Left hindlimb (tissue), 1 donor: ENCODE results near the gene MPP2.
"Not testable (repeated sequence)": the region's sequence is repeated elsewhere in the genome, so short reads cannot be mapped to it uniquely, and the experiment has no call there.

Source experiments
- DNase-seq: peaks from one replicate; pipeline ENCODE4 v3.0.0-alpha.2; 2018

Gene MPP2, protein sequence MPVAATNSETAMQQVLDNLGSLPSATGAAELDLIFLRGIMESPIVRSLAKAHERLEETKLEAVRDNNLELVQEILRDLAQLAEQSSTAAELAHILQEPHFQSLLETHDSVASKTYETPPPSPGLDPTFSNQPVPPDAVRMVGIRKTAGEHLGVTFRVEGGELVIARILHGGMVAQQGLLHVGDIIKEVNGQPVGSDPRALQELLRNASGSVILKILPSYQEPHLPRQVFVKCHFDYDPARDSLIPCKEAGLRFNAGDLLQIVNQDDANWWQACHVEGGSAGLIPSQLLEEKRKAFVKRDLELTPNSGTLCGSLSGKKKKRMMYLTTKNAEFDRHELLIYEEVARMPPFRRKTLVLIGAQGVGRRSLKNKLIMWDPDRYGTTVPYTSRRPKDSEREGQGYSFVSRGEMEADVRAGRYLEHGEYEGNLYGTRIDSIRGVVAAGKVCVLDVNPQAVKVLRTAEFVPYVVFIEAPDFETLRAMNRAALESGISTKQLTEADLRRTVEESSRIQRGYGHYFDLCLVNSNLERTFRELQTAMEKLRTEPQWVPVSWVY

DNA sequence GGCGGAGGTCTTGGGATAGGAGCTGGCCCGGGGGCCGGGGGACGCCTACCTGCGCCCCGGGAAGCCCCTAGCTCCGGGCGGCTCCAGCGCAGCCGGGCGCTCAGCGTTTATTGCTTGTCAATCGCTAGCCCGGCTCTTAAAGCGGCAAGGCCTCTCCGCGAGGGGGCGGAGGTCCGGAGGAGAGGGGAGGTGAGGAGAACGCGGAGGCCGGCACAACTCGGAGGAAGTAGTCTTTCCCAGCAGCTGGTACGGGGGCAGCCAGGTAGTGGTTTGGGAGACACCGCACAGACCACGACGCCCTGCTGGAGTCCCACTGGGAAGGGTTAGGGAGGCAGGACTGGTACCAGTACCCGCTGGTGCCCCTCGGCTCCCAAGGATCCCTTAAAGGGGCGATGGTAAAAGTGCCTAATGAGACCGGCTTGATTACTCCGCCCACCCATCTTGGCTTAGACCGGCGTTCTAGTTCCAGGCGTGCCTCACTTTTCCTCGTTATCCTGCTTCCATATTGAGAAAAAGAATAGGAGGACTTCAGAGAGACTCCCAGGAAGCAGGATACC lies at the start of gene MPP2:
Gene MPP2 (minus strand): TSS at position 112 of the 557 bp plus-strand sequence. CDS start 3,076 bp downstream, outside the sequence.
- peak; percentile 89 for DNase-seq

DNA sequence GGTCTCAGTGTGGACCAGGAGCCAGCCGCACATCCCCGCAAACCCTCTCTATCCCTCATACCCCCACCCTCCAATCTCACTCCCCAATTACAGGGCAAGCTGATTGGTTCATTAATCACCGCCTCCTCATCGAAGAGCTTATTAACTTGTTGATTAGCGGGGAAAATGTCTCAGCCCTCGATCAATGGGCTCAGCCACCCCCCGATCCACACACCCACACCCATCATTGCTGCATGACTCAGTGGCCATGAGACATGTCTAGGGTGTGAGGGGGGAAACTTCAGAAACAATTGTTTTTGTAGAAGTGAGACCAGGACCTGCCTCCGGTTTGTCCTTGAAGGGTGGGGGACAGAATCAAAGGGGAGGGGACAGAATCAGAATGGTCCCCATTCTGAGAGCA lies 48.9 kb upstream of the MPP2 start:
- DNase-seq = no peak

DNA sequence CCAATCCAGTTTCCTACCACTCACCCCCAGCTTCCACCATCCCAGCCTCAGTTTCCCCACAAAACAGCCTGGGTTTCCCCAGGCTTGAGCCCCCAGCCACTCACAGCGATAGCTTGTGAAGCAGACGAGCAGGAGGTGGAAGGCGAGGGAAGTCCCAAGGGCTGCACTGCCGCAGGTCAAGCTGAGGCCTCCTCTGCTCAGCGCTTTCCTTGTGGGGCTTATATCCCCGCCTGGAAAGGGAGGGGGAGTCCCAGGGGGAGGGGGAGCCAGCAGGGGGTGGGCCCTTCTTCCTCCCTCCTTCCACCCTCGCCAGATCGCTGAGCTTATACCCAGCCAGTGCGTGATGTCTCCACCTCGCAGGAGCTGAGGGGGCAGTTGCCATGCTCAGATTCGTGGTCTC lies 46.4 kb upstream of the MPP2 start, which contains the start of gene PYY:
Gene PYY (minus strand): TSS at position 195 of the 400 bp plus-strand sequence. CDS start 457 bp downstream, outside the sequence.
- DNase-seq = no peak

DNA sequence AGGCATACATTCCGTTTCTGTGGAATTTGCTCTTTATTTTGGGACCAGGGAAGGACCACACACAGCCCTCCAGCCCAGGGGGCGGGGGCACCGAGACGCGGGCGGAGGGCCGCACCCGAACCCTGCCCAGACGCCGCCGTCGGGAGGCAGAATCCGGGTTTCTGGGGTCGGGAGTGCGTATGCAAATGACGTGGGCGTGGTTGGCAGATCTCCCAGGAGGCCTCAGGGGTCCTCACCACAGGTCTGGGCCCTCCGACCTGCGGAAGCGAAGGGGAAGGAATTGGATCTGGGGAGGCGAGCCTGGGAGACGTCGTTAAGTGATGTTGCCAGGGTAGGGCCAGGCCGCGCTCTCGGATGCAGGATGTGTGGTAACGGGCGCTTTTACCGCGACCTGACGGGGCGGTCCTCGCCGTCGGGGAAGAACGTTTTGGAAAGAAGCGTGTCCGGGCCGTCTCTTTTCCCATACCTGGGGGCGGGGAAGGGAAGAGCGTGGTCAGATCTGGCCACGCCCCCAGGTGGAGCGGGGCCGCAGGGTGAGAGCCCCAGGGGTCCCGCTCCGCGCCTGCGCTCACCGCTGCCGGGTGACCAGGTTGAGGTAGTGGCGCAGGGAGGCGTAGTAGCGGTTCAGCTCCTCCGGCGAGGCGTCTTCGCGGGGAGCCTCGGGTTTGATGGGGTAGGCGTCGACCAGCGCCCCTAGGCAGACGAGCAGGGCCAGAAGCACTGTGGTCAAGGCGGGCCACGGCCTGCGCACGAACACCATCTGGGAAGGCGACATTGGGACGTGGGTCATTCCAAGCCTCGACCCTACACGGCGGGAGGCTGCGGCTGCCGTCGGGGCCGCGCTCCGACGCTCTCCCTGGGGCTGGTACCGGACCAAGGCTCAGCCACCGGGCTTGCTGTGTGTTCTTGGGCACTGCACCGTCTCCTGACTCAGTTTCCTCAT lies 45.7 kb upstream of the MPP2 start:
- DNase-seq = peak; percentile 48

DNA sequence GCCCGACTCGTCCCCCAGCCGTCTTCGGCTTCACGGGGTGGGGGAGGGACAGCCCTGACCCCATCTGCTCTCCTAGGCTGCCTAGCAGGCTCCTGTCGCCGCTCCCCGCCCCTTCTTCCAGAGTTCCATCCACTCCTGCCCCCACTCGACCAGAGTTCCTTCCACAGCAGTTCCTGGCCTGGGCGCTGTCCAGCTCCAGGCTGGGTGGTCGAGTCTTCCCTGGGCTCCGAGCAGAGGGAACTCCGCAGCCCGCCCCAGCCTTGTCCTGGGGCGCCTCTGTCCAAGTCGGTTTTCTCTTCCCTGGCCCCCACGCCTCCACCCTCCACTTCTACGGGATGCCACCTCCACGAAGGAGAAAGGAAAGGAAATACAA lies 45.0 kb upstream of the MPP2 start:
- peak; percentile 47 for DNase-seq

DNA sequence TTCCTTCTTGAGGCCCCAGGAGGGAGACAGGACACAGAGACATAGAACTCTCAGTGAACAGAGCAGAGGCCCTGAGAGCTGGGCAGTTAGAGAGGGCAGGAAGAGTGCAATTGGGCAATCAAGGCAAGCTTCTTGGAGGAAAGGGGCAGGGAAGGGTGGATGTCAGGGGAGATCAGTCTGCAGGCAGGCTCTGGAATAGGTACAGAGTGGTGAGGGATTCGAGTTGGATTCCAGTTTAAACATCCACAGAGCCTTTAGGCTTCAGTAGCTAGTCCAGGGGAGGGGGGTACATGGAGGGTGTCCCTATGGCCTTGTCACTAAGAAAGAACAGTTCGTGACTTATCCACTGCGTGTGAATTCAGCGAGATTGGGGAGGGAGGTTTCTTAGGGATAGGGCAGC lies 44.4 kb upstream of the MPP2 start:
- DNase-seq = no peak

DNA sequence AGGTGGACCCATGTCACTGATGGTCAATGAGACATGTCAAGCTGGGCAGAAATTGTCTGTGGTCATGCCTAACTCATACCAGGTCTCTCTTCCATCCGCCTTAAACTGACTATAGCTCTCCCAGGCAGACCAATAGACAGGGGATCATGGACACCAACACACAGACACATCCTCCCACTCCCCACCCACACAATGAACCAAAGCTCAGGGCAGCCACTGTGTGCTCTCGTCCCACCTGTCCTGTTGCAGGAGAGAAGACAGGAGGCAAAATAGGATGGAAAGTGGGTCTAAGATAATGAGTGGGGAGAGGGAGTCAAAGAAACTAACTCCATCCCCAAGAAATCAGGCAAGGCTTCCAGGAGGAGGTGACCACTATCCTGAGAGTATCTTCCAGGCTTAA lies 43.2 kb upstream of the MPP2 start:
- no peak for DNase-seq

DNA sequence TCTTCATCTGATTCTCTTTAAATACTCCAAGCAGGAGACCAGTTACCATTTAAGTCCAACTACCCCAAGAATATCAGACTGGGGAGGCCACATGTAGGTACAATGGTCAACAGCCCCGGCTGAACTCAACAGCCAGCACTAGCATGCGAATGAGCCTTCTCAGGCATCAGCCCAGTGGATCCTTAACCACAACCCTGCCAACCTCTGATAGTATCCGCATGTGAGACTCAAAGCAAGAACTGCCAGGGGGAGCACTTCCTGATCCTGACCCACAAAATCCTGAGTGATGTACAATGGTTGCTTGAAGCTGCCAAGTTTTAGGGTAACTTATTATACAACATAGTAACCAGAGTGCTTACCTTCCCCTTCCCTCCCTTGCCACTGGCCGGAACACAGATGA lies 42.4 kb upstream of the MPP2 start:
- DNase-seq = no peak

DNA sequence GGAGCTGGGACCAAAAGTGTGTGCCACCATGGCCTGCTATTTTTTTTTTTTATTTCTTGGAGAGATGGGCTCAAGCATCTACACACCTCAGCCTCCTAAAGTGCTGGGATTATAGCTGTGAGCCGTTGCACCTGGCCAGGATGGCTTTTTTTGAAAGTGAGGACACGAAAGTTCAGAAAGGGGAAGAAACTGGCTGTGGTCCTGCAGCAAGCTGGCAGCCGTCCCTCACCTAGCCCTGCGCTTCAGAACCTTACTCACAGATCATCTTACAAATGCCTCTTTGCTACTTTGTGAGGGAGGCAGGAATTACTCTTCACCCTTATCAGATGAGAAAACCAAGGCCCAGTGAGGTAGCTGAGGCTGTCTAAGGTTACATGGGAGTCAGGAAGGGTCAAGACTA lies 39.4 kb upstream of the MPP2 start:
- no peak for DNase-seq

DNA sequence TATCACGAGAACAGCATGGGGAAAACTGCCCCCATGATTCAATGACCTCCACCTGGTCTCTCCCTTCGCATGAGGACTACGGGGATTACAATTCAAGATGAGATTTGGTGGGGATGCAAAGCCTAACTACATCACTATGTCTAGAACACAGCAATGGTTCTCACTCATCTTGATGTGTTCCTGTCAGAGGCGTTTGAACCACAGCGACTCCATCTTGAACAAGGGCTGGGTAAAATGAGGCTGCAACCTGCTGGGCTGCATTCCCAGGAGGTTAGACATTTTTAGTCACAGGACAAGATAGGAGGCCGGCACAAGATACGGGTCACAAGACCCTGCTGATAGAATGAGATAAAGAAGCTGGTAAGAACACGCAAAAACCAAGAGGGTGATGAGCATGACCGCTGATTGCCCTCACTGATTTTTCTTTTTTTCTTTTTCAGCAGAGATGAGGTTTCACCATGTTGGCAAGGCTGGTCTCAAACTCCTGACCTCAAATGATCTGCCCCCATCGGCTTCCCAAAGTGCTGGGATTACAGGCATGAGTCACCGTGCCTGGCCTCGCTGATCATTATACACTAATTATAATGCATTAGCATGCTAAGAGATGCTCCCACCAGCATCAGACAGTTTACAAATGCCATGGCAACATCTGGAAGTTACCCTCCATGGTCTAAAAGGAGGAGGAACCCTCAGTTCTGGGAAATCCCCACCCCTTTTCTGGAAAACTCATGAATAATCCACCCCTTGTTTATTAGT lies 37.9 kb upstream of the MPP2 start:
- no peak for DNase-seq

DNA sequence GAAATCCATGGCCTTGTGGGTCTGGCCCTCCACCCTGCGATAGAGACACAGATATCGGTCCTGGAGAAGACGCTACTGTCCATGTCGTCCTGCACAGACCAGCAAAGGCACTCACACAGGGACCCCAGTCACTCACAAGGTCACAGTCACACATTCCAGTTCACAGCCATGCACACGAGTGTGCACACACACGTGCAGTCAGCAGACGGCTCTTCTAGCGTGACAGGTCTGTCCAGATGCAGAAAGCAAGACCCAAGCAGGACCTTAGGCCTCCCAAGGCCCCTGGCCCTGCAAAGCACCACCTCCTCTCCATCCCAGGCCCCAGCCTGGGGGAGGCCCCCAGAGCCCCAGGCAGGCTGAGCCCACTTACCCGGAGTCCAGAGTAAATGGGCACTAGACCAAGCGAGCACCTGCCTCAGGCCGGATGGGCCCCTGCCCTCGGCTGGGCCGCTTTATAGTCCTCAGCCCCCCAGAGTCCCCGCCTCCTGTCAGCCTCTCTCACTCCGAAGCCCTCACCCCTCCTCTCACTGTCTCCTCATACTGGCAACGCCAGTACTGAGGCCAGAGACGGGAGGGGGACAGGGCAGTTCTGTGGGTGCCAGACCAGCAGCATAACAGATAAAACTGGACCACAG lies 34.8 kb upstream of the MPP2 start, which contains the start of gene PPY:
Gene PPY (minus strand): TSS at position 426 of the 635 bp plus-strand sequence. CDS start 822 bp downstream, outside the sequence.
- no peak for DNase-seq

DNA sequence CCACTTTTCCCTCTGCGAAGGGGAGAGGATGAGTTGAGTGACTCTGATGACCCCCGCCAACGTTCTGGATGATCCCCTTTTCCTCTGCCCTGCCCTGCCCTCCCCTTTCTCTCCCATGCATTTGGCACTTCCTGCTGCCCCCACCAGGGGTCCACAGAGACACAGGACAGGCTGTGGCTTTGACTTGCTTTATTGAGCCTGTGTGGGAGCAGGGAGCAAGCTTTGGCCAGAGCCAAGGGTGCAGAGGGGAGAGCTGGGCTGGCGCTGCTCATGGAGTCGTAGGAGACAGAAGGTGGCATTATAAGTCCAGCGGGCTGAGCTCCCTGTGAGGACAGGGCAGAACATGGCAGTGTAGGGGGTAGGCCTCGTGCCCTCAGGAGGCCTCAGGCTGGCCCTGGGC lies 33.3 kb upstream of the MPP2 start:
- DNase-seq = no peak

DNA sequence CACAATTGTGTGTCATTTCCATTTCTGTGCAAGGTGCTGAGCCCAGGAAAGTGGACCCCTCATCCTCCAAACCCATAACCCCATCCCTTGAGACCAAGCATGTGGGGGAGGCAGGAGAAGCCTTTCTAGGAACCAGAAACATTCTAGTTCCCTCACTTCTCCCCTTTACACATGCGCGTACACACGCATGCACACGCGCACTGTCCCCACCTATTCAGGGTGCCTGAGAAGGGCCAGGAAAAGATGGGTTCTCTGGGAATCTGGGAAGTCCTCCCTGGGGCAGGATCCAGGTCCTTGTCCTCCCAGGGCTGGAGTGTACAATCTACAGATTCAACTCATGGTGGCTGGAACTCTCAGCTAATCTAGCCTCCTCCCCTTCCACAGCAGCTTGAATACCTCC lies 32.5 kb upstream of the MPP2 start:
- no peak for DNase-seq

DNA sequence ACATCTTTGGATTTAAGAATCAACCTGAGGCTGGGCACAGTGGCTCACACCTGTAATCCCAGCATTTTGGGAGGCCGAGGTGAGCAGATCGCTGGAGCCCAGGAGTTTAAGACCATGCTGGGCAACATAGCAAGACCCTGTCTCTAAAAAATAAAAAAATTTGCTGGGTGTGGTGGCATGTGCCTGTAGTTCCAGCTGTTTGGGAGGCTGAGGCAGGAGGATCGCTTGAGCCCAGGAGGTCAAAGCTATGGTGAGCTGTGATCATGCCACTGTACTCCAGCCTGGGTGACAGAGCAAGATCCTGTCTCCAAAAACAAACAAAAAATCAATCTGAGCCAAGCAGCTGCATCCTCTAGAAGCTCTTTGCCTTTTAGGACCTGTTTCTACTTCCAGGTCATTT lies 32.1 kb upstream of the MPP2 start:
- DNase-seq = not testable (repeated sequence)

DNA sequence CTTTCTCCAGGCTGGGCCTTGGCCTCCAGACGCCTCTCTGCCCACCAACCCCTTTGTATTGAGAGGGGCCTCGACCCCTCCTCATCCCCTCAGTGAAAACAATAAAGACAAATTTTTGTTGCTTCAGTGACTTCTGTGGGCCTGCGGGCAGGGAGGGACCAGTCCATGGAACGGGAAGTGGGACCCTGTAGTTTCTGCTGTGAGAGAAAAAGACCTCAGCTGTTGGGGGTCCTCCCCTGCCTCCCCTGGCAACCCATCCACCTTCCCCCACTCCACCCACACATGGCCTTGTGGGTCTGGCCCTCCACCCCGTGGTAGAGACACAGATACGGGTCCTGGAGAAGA lies 31.5 kb upstream of the MPP2 start:
- no peak for DNase-seq

DNA sequence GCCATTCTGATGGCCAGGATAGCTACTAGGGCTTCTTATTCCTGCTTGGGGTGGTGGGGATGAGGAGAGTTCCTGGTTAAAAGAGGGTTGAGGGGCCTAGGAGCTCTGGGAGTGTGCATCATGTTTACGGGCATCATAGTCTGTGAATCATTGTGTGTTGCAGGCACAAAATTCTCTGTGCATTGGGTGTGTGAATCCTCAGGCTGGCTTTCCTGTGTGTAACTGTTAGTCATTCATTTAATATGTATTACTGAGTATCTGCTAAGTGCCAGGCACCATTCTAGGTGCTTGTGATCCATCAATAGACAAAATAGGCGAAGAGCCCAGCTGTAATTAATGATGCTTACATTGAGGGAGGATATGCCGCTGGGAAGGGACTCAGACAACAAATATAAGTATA lies 29.1 kb upstream of the MPP2 start:
- no peak for DNase-seq

DNA sequence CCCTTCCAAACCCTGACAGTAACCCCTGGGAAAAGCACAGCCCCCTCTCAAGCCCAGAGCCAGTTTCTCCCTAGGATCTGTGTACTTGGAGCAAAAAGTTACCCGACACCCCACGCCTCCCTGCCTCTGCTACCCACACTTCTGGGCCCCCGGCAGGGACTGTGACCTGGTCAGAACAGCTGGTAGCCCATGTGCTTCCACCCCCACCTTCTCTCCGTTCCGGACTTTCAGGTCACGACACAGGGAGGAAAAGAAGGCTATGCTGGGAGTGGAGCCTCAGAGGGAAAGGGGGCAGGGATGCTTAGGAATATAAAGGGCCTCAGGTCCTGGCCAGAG lies 28.6 kb upstream of the MPP2 start:
- DNase-seq = no peak

DNA sequence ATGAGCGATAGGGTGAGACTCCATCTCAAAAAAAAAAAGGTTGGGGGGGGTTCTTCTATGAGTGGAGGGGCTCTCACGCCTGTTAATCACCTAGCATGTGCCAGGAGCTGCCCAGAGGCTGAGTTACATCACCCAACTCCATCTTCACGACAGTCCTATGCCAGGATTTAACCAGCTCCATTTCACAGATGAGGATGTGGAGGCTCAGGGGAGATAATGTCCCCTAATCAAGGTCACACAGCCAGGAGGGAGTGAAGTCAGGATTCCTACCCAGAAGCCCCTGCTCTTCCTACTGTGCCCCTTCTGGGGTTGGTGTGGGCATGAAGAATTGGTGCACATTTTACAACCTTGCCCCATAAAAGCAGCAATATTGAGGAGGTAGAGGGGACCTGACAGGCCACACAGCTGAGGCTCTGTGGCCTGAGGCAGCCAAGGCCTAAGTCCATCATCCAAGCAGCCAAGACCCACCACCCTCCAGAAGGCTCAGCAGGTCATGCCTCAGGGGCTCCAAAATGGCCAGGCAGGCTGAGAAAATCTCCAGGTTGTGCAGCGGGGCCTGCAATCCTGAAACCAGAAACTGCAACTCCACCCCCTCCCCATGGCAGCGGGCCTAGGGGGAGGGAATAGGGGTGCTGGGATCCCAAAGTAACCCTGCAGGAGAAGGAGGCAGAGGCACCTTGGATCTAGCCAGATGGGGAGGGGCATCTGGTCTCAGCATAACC lies 28.0 kb upstream of the MPP2 start:
- no peak for DNase-seq

DNA sequence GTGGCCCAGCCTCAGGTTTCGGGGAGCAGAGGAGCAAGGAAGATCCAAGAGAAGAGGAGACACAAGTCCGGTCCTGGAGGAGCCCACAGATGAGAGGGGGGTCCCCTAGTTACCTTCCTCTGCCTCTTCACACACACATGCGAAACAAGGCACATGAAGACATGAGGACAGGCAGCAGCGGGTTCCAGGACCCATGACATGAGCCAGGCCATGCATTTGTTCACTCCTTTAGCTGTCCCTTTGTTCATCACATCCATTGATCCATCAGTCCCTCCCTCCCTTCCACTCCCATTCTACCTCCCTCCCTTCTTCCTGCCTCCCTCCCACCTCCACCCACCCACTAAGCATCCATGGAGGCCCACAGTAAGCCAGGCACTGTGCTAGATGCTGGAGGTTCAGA lies 25.6 kb upstream of the MPP2 start:
- no peak for DNase-seq

DNA sequence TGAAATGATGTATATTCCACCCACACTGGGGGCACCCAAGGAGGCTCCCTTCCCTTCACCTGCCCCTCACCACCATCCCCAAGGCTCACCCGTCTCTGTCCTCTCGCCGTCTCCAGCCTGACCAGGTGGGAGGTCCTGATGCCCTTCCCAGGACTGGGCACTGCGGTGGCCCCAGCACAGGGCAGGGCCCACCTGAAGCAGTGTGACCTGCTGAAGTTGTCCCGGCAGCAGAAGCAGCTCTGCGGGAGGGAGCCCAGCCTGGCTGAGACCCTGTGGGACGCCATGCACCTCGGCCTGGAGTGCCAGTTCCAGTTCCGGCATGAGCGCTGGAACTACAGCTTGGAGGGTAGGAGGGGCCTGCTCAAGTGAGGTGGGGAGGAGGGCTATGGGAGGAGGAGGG lies 25.0 kb upstream of the MPP2 start:
- DNase-seq = no peak

DNA sequence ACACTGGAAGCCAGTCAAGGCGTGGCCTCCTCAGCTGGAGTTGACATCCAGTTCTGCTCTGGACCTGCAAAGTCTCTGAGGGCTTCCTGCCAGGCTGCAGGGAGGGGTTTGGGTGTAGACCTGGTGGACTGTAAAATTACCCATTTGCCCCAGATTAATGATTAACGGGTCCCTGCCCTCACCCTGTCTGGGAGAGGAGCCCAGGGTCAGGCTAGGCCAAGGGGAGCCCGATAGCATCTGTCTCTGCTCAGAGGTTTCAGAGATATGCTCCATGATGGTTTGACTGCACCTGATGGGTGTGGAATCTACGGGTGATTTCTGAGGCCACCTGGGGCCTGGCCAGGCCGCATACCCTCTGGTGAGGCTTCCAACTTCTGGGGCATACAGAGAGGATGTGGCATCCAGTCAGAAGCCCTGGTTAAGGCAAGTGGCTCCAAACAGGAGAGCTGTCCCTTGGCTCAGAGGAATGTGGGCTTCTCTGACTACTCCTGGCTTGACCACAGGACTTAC lies 23.8 kb upstream of the MPP2 start:
- DNase-seq = no peak
